Effector memory CD4-positive, alpha-beta T cell (primary cell): Measurements from ENCODE around the gene FBXO44.

Source experiments
- DNase-seq, 3 donors: peaks; one replicate each; pipeline ENCODE4 v3.0.0-alpha.2; 2020
- H3K27ac ChIP-seq: 2 replicates; pipeline ENCODE4 v1.7.0; 2013; ENCODE audit warnings: mild to moderate bottlenecking, low read length, moderate library complexity; ENCODE audit not compliant: insufficient read depth, poor library complexity, severe bottlenecking
- H3K27me3 ChIP-seq: replicated peaks from 2 replicates; pipeline ENCODE4 v1.7.0; 2013; ENCODE audit warnings: mild to moderate bottlenecking, low read length; ENCODE audit not compliant: insufficient read depth, control insufficient read depth, poor library complexity, severe bottlenecking
- H3K36me3 ChIP-seq: 2 replicates; pipeline ENCODE4 v1.7.0; 2013; ENCODE audit warnings: mild to moderate bottlenecking, low read length, moderate library complexity; ENCODE audit not compliant: control insufficient read depth, insufficient read depth
- H3K4me1 ChIP-seq: 2 replicates; pipeline ENCODE4 v1.7.0; 2013; ENCODE audit warnings: low read length, mild to moderate bottlenecking; ENCODE audit not compliant: control insufficient read depth, insufficient read depth, poor library complexity, severe bottlenecking
- H3K4me3 ChIP-seq: 2 replicates; pipeline ENCODE4 v1.7.0; 2013; ENCODE audit warnings: low read length, low read depth, mild to moderate bottlenecking; ENCODE audit not compliant: insufficient read depth, poor library complexity, severe bottlenecking
- H3K9me3 ChIP-seq: 2 replicates; pipeline ENCODE4 v1.7.0; 2013; ENCODE audit warnings: mild to moderate bottlenecking, low read length, moderate library complexity; ENCODE audit not compliant: control insufficient read depth

FBXO44 gene

GRCh38 chr1:11695861-11696260 lies 41.2 kb downstream of the FBXO44 start:
- Histone ChIP-seq H3K4me3 (no peak overlapping the region), H3K27me3 (peaks cover 18% of the 10 kb centered on the region), H3K4me1 (peaks cover 20% of the 10 kb centered on the region), H3K9me3 (no peaks in the 10 kb centered on the region), H3K36me3 (no peaks in the 10 kb centered on the region), H3K27ac (no peak overlapping the region)
- DNase-seq, result no peak

- Histone ChIP-seq H3K36me3 (no peaks in the 10 kb centered on the region), H3K4me3 (no peak overlapping the region), H3K27ac (no peak overlapping the region), H3K27me3 (peaks cover 4% of the 10 kb centered on the region), H3K4me1 (peaks cover 7% of the 10 kb centered on the region), H3K9me3 (no peaks in the 10 kb centered on the region)
- no peak for DNase-seq
Observed at GRCh38 chr1:11697188-11697892, 42.7 kb downstream of the FBXO44 start.

GRCh38 chr1:11697893-11698210 lies 43.2 kb downstream of the FBXO44 start:
- Histone ChIP-seq H3K27me3 (no peaks in the 10 kb centered on the region), H3K27ac (no peak overlapping the region), H3K36me3 (no peaks in the 10 kb centered on the region), H3K4me1 (peaks cover 2% of the 10 kb centered on the region), H3K4me3 (no peak overlapping the region), H3K9me3 (no peaks in the 10 kb centered on the region)
- no peak for DNase-seq

- Histone ChIP-seq H3K27me3 (no peaks in the 10 kb centered on the region), H3K36me3 (no peaks in the 10 kb centered on the region), H3K9me3 (no peaks in the 10 kb centered on the region), H3K27ac (no peak overlapping the region), H3K4me3 (no peak overlapping the region), H3K4me1 (no peaks in the 10 kb centered on the region)
- DNase-seq, result no peak
Observed at GRCh38 chr1:11700601-11701467, 46.2 kb downstream of the FBXO44 start.

GRCh38 chr1:11701551-11701961 lies 46.9 kb downstream of the FBXO44 start:
- H3K9me3 ChIP-seq, result no peaks in the 10 kb centered on the region
- no peak overlapping the region for H3K4me3 ChIP-seq
- no peaks in the 10 kb centered on the region for H3K36me3 ChIP-seq
- no peaks in the 10 kb centered on the region for H3K4me1 ChIP-seq
- no peak for DNase-seq
- H3K27me3 ChIP-seq, result no peaks in the 10 kb centered on the region
- no peak overlapping the region for H3K27ac ChIP-seq

GRCh38 chr1:11701981-11702803 lies 47.5 kb downstream of the FBXO44 start:
- H3K27ac ChIP-seq, result no peak overlapping the region
- no peak for DNase-seq
- no peaks in the 10 kb centered on the region for H3K36me3 ChIP-seq
- no peaks in the 10 kb centered on the region for H3K4me1 ChIP-seq
- no peak overlapping the region for H3K4me3 ChIP-seq
- H3K9me3 ChIP-seq, result no peaks in the 10 kb centered on the region
- no peaks in the 10 kb centered on the region for H3K27me3 ChIP-seq

GRCh38 chr1:11703357-11704193 lies 48.9 kb downstream of the FBXO44 start:
- no peaks in the 10 kb centered on the region for H3K4me1 ChIP-seq
- no peak overlapping the region for H3K4me3 ChIP-seq
- H3K27me3 ChIP-seq, result no peaks in the 10 kb centered on the region
- no peaks in the 10 kb centered on the region for H3K36me3 ChIP-seq
- no peaks in the 10 kb centered on the region for H3K9me3 ChIP-seq
- DNase-seq, result no peak
- H3K27ac ChIP-seq, result no peak overlapping the region

GRCh38 chr1:11704194-11704529 lies 49.5 kb downstream of the FBXO44 start:
- H3K9me3 ChIP-seq, result no peaks in the 10 kb centered on the region
- no peak overlapping the region for H3K27ac ChIP-seq
- no peaks in the 10 kb centered on the region for H3K4me1 ChIP-seq
- H3K36me3 ChIP-seq, result no peaks in the 10 kb centered on the region
- DNase-seq, result no peak
- no peak overlapping the region for H3K4me3 ChIP-seq
- no peaks in the 10 kb centered on the region for H3K27me3 ChIP-seq

- H3K9me3 ChIP-seq, result no peaks in the 10 kb centered on the region
- no peaks in the 10 kb centered on the region for H3K4me1 ChIP-seq
- no peak for DNase-seq
- no peak overlapping the region for H3K27ac ChIP-seq
- H3K27me3 ChIP-seq, result no peaks in the 10 kb centered on the region
- no peaks in the 10 kb centered on the region for H3K36me3 ChIP-seq
- no peak overlapping the region for H3K4me3 ChIP-seq
Observed at GRCh38 chr1:11704691-11705475, 50.2 kb downstream of the FBXO44 start.
